PC-3 (cell line): ENCODE results near the gene TTF1. TPM values are rescaled to one million over a fixed set of nuclear protein-coding genes. Genes with fewer than 3 reads are reported as not detected.

Source experiments
- ATAC-seq: fragments of 200-7000 bp; cut with Tn5 transposase; 2 replicates; pipeline ENCODE4 v1.9.1; 2020; ENCODE audit warnings: mild to moderate bottlenecking, moderate library complexity
- BruUV-seq: library from RNA; stranded (reverse); fragments of 400-500 nt; replicated peaks from 2 replicates; lab custom pipeline; 2021; lab: Mats Ljungman, UMichigan
- CTCF ChIA-PET: fragments of 300-600 bp; sonication (Branson Sonifier 250); formaldehyde crosslinking; loops from one replicate; lab custom pipeline; 2022; ENCODE audit warnings: antibody characterized with exemption; lab: Charles Lee
- POLR2A ChIA-PET: fragments of 300-600 bp; sonication (Branson Sonifier 250); formaldehyde crosslinking; loops from one replicate; lab custom pipeline; 2022; ENCODE audit warnings: antibody characterized with exemption; ENCODE audit not compliant: unreplicated experiment; lab: Charles Lee
- DNase-seq: peaks from one replicate; pipeline ENCODE4 v3.0.0-alpha.2; 2015
- H2AFZ ChIP-seq: fragments of 300-600 bp; sonication (generic); 2 replicates; pipeline ENCODE4 v1.6.0; 2016; ENCODE audit warnings: antibody characterized with exemption, low read length
- H3F3A ChIP-seq: fragments of 300-600 bp; sonication (generic); one replicate; pipeline ENCODE4 v1.6.0; 2017; ENCODE audit warnings: antibody characterized with exemption, low read length, control low read depth, mild to moderate bottlenecking; ENCODE audit not compliant: unreplicated experiment
- H3K27ac ChIP-seq: fragments of 300-600 bp; sonication (generic); 2 replicates; pipeline ENCODE4 v1.5.1; 2016; ENCODE audit warnings: mild to moderate bottlenecking, low read length
- H3K27me3 ChIP-seq: fragments of 300-600 bp; sonication (generic); 2 replicates; pipeline ENCODE4 v1.6.1; 2016; ENCODE audit warnings: low read length, mixed read lengths
- H3K36me3 ChIP-seq: fragments of 300-600 bp; sonication (generic); 2 replicates; pipeline ENCODE4 v1.6.1; 2016; ENCODE audit warnings: low read depth, mixed run types, low read length, mixed read lengths
- H3K4me1 ChIP-seq: fragments of 300-600 bp; sonication (generic); 2 replicates; pipeline ENCODE4 v1.5.1; 2016; ENCODE audit warnings: low read length; ENCODE audit not compliant: insufficient read depth
- H3K4me2 ChIP-seq: fragments of 300-600 bp; sonication (generic); 2 replicates; pipeline ENCODE4 v1.6.0; 2016; ENCODE audit warnings: low read length
- H3K4me3 ChIP-seq: fragments of 300-600 bp; sonication (generic); 2 replicates; pipeline ENCODE4 v1.5.1; 2016; ENCODE audit warnings: mild to moderate bottlenecking, low read length, mixed read lengths
- H3K79me2 ChIP-seq: fragments of 300-600 bp; sonication (generic); 2 replicates; pipeline ENCODE4 v1.6.1; 2017; ENCODE audit warnings: low read length, mixed read lengths
- H3K9ac ChIP-seq: fragments of 300-600 bp; sonication (generic); 2 replicates; pipeline ENCODE4 v1.6.0; 2016; ENCODE audit warnings: mild to moderate bottlenecking, low read length
- H3K9me2 ChIP-seq: fragments of 300-600 bp; sonication (generic); replicated peaks from 2 replicates; pipeline ENCODE4 v1.6.1; 2016; ENCODE audit warnings: mixed run types, low read length, mixed read lengths
- H3K9me3 ChIP-seq: fragments of 300-600 bp; sonication (generic); 2 replicates; pipeline ENCODE4 v1.6.1; 2016; ENCODE audit warnings: low read length, mixed read lengths
- H4K20me1 ChIP-seq: fragments of 300-600 bp; sonication (generic); 2 replicates; pipeline ENCODE4 v1.6.1; 2016; ENCODE audit warnings: low read length, mixed read lengths
- EZH2 ChIP-seq: fragments of 300-600 bp; sonication (generic); IDR thresholded peaks from one replicate; pipeline ENCODE4 v1.6.1; 2017; ENCODE audit warnings: antibody characterized with exemption, mild to moderate bottlenecking, low read length; ENCODE audit not compliant: unreplicated experiment
- EZH2phosphoT487 ChIP-seq: fragments of 300-600 bp; sonication (generic); IDR thresholded peaks from 2 replicates; pipeline ENCODE4 v1.6.1; 2018; ENCODE audit warnings: mild to moderate bottlenecking, antibody characterized with exemption, low read length, borderline replicate concordance
- intact Hi-C: fragments of 100-400 bp; cut with micrococcal nuclease; formaldehyde crosslinking; loops from 2 replicates; pipeline ENCODE4 v1.9.0; 2023
- total RNA-seq: library from RNA; depleted of rRNA; stranded (reverse); fragments of >200 nt; gene quantifications from 2 replicates; pipeline ENCODE4 v1.2.3, GENCODE V29; 2014
- TF ChIP-seq, protein P1 (sequence below): fragments of 300-600 bp; sonication (generic); conservative IDR thresholded peaks from 2 replicates; pipeline ENCODE4 v1.5.1; 2017; ENCODE audit warnings: antibody characterized with exemption, low read depth, mild to moderate bottlenecking, low read length

Gene TTF1
- total RNA-seq, 1 experiment from 2014 or later: 9.6 TPM

DNA sequence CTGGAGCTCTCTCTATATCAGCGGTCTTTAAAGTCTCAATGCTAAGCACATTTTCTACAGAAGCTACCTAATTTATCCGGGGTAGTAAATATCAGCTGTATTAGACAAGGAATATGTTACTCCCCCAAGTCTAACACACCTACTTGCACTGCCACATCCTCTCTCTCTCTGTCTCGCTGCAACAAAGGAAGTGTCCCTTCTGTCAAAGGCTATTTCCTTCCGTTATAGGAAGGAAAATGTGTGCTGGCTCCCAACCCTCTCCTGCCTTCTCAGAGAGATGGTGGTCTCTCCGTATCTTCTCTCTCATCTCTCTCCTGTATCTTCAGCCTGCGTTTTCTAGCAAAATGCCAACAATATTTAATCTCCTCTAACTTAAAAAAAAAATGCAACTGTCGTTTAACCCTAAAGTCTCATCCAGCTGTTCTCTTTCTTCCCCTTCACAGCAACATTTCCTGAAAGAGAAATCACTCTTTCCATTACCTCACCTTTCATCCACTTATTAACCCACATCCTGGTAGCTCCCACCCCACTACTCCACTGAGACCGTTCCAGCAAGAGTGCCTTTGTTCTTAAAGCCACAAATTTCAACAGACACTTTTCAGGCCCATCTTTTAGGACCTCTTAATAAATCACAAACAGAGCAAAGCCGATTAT, 2.3 kb downstream of the TTF1 start:
- Histone ChIP-seq H4K20me1 (no peaks in the 10 kb centered on the region), H2AFZ (no peak overlapping the region), H3K27me3 (no peaks in the 10 kb centered on the region), H3K9me3 (no peaks in the 10 kb centered on the region), H3K36me3 (peaks cover 7% of the 10 kb centered on the region; the same call in 1 of the 2 replicates), H3K9ac (no peak overlapping the region), H3F3A (no peaks in the 10 kb centered on the region), H3K4me2 (no peak overlapping the region), H3K27ac (no peak overlapping the region), H3K4me1 (peaks cover 9% of the 10 kb centered on the region; the same call in 1 of the 2 replicates), H3K79me2 (peaks cover 33% of the 10 kb centered on the region), H3K9me2 (no peaks in the 10 kb centered on the region), H3K4me3 (no peak overlapping the region)
- POLR2A ChIA-PET: no interaction called here
- CTCF ChIA-PET: no interaction called here
- intact Hi-C loops: no loop called here
- ATAC-seq: no peak
- BruUV-seq: no TSS peak
- TF ChIP-seq, protein P1, sequence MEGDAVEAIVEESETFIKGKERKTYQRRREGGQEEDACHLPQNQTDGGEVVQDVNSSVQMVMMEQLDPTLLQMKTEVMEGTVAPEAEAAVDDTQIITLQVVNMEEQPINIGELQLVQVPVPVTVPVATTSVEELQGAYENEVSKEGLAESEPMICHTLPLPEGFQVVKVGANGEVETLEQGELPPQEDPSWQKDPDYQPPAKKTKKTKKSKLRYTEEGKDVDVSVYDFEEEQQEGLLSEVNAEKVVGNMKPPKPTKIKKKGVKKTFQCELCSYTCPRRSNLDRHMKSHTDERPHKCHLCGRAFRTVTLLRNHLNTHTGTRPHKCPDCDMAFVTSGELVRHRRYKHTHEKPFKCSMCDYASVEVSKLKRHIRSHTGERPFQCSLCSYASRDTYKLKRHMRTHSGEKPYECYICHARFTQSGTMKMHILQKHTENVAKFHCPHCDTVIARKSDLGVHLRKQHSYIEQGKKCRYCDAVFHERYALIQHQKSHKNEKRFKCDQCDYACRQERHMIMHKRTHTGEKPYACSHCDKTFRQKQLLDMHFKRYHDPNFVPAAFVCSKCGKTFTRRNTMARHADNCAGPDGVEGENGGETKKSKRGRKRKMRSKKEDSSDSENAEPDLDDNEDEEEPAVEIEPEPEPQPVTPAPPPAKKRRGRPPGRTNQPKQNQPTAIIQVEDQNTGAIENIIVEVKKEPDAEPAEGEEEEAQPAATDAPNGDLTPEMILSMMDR: no peak
- TF ChIP-seq EZH2phosphoT487 (no peak), EZH2 (no peak)
- DNase-seq: no peak

DNA sequence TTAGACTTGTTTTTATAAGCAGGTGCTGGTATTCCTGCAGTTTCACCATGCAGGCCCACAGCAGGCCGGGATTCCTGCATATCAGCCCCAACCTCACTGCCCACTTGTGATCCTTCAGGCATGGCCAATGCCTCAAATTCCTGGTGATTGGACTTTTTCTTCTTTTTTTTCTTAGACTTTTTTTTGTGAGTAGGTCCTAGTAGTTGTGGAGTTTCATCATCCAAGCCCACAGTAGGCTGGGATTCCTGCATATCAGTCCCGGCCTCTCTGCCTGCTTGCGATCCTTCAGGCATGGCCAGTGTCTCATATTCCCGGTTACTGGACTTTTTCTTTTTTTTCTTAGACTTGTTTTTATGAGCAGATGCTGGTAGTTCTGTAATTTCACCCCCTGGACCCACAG, 4.8 kb downstream of the TTF1 start:
- no peak for TF ChIP-seq EZH2phosphoT487
- no peak for TF ChIP-seq EZH2
- TF ChIP-seq, protein P1: no peak
- no peak overlapping the region for H3K9ac ChIP-seq
- DNase-seq (no peak), ATAC-seq (no peak)
- intact Hi-C loops: no loop called here
- no peak overlapping the region for H3K4me2 ChIP-seq
- H3K36me3 ChIP-seq: peaks cover 9% of the 10 kb centered on the region; the same call in 1 of the 2 replicates
- H3K9me2 ChIP-seq: no peaks in the 10 kb centered on the region
- no peaks in the 10 kb centered on the region for H3K27me3 ChIP-seq
- CTCF ChIA-PET: no interaction called here
- no peak overlapping the region for H3K4me3 ChIP-seq
- no peaks in the 10 kb centered on the region for H3K9me3 ChIP-seq
- H2AFZ ChIP-seq: no peak overlapping the region
- H3K79me2 ChIP-seq: peaks cover 33% of the 10 kb centered on the region
- BruUV-seq: no TSS peak
- no peak overlapping the region for H3K27ac ChIP-seq
- no peaks in the 10 kb centered on the region for H4K20me1 ChIP-seq
- H3K4me1 ChIP-seq: peaks cover 6% of the 10 kb centered on the region; the same call in 1 of the 2 replicates
- no peaks in the 10 kb centered on the region for H3F3A ChIP-seq
- POLR2A ChIA-PET: no interaction called here

DNA sequence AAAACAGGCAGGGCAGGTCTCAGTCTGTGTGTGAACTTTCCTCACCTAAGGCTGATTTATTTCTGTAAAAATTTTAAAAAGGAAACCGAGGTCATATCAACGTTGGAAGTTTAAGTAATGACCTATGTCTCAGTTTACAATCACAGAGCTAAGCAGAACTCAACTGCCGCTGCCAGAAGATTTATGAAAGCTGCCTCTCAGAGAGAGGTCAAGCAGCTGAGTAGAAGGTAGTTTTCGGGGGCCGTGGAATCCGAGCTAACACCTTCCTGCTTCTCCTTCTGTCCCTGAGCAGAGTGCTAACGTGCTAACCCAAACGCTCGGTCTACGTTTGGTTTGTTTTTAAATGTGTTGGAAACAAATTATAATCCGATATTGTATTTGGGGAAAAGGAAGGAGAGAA, 11.1 kb downstream of the TTF1 start:
- H3K36me3 ChIP-seq: peaks cover 18% of the 10 kb centered on the region
- H3K79me2 ChIP-seq: no peaks in the 10 kb centered on the region
- CTCF ChIA-PET: no interaction called here
- no TSS peak for BruUV-seq
- no peaks in the 10 kb centered on the region for H3F3A ChIP-seq
- no peaks in the 10 kb centered on the region for H3K27me3 ChIP-seq
- intact Hi-C loops: no loop called here
- no peak for ATAC-seq
- H3K9ac ChIP-seq: no peak overlapping the region
- H3K4me2 ChIP-seq: no peak overlapping the region
- POLR2A ChIA-PET: no interaction called here
- no peak overlapping the region for H2AFZ ChIP-seq
- TF ChIP-seq, protein P1: no peak
- no peak for TF ChIP-seq EZH2phosphoT487
- no peak for TF ChIP-seq EZH2
- H3K9me2 ChIP-seq: no peaks in the 10 kb centered on the region
- no peak for DNase-seq
- no peaks in the 10 kb centered on the region for H4K20me1 ChIP-seq
- H3K27ac ChIP-seq: no peak overlapping the region
- no peaks in the 10 kb centered on the region for H3K4me1 ChIP-seq
- no peak overlapping the region for H3K4me3 ChIP-seq
- H3K9me3 ChIP-seq: no peaks in the 10 kb centered on the region
